NT2/D1 (cell line): ENCODE results near the gene C6orf132.
A peak's percentile ranks its signal among the peaks of the same experiment; 100 is the strongest.

Experiments
- DNase-seq: peaks from one replicate; pipeline ENCODE4 v3.0.0-alpha.2; 2011; ENCODE audit warnings: low read depth, low spot score
- H3K27me3 ChIP-seq: 2 replicates; pipeline ENCODE4 v1.6.0; 2011; ENCODE audit warnings: mild to moderate bottlenecking; ENCODE audit not compliant: insufficient read length, insufficient read depth
- H3K36me3 ChIP-seq: 2 replicates; pipeline ENCODE4 v1.6.1; 2011; ENCODE audit warnings: mild to moderate bottlenecking, low read length, mixed read lengths; ENCODE audit not compliant: insufficient read depth, insufficient read length
- H3K4me1 ChIP-seq: 2 replicates; pipeline ENCODE4 v1.5.1; 2011; ENCODE audit not compliant: insufficient read depth, insufficient read length
- H3K4me3 ChIP-seq: 2 replicates; pipeline ENCODE4 v1.5.1; 2011; ENCODE audit warnings: low read depth; ENCODE audit not compliant: insufficient read length
- H3K9ac ChIP-seq: 2 replicates; pipeline ENCODE4 v1.6.0; 2011; ENCODE audit warnings: low read depth; ENCODE audit not compliant: insufficient read length
- H3K9me3 ChIP-seq: 2 replicates; pipeline ENCODE4 v1.5.1; 2011; ENCODE audit warnings: mild to moderate bottlenecking, low read length; ENCODE audit not compliant: insufficient read depth
- SUZ12 ChIP-seq: IDR thresholded peaks from 2 replicates; pipeline ENCODE4 v1.6.1; 2011; ENCODE audit not compliant: insufficient read length, insufficient read depth; ENCODE audit errors: extremely low read depth
- YY1 ChIP-seq: IDR thresholded peaks from 2 replicates; pipeline ENCODE4 v1.6.1; 2011; ENCODE audit not compliant: insufficient read length, insufficient read depth
- ZNF274 ChIP-seq: IDR thresholded peaks from 2 replicates; pipeline ENCODE4 v1.6.1; 2011; ENCODE audit warnings: mild to moderate bottlenecking, low read depth, low read length

The C6orf132 gene

DNA sequence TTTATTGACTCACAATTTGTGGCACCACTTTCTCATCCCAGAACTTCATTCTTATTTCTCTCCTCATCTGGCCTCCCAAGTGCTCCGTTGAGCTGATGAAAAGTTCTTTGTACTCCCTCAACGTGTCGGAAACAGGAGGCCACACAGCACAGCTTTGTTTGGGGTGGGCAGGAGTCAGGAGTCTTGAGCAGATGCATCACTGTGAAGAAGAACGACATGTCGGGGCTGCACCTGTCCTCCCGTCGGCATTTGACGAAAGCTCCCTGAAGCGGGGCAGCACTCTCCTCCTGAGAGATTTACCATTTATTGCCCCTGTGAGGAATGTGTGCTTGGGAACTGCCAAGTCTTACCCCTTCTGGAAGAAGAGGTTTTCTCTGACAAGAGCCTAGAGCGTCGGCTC is 64.0 kb downstream of the C6orf132 start:
- peaks cover 3% of the 10 kb centered on the region for H3K4me1 ChIP-seq
- no peak for TF ChIP-seq ZNF274
- TF ChIP-seq SUZ12: no peak
- no peak for TF ChIP-seq YY1
- H3K36me3 ChIP-seq: peaks cover 50% of the 10 kb centered on the region
- H3K9me3 ChIP-seq: no peaks in the 10 kb centered on the region
- no peaks in the 10 kb centered on the region for H3K27me3 ChIP-seq
- no peak for DNase-seq
- no peak overlapping the region for H3K9ac ChIP-seq
- no peak overlapping the region for H3K4me3 ChIP-seq

DNA sequence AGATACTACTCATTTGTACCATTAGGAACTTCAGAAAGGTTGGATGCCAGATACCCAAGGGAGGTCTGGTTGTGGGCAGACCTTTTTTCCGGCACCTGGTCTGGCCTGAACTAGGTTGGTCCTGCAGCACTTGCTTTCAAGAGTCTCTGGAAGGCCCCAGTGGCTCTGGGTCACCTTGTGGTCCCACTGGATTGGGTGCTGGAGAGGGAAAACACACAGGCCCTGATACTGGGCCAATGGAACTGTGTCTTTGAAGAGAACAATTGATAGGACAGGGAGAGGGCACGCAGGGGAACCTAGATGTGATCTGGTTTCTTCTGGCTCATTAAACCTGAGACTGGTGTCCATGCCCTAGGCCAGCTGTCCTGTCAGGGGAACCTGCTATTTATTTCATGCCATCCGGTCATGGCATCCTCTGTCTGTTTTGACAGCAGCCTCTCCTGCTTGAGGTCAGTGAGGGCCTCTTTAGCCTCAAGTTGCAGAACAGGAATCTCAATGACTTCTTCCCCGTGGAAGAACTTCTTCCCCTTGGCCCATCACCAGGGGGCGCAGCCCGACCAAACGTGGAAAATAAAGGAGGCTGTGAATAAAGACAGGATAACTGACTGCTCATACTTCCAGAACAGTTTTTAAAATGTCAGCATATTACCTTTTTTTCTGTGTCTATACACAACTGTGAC is 67.1 kb downstream of the C6orf132 start:
- no peak overlapping the region for H3K4me3 ChIP-seq
- peaks cover 3% of the 10 kb centered on the region for H3K4me1 ChIP-seq
- H3K9me3 ChIP-seq: no peaks in the 10 kb centered on the region
- TF ChIP-seq YY1 (no peak), SUZ12 (no peak), ZNF274 (no peak)
- H3K9ac ChIP-seq: no peak overlapping the region
- H3K27me3 ChIP-seq: no peaks in the 10 kb centered on the region
- peaks cover 69% of the 10 kb centered on the region for H3K36me3 ChIP-seq
- DNase-seq: peak; percentile 33

DNA sequence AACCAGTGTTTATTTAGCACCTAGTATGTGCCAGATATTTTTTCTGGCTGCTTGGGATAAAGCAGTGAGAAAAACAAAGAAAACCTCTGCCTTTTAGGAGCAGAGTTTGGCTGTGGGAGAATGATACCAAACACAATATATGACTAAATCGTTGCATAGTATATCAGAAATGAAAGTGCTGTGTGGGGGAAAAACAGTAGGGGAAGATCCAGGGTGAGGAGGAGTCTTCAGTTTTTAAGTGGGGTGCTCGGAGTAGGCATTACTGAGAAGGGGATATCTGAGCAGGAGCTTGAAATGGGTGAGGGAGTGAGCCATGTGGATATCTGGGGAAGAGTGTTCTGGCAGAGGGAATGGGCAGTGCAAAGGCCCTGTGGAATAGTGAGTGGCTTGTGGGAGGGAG is 69.1 kb downstream of the C6orf132 start:
- H3K36me3 ChIP-seq: peaks cover 73% of the 10 kb centered on the region
- no peak overlapping the region for H3K9ac ChIP-seq
- no peak overlapping the region for H3K4me3 ChIP-seq
- peaks cover 3% of the 10 kb centered on the region for H3K4me1 ChIP-seq
- no peaks in the 10 kb centered on the region for H3K9me3 ChIP-seq
- TF ChIP-seq ZNF274 (no peak), SUZ12 (no peak), YY1 (no peak)
- no peaks in the 10 kb centered on the region for H3K27me3 ChIP-seq
- DNase-seq: no peak

DNA sequence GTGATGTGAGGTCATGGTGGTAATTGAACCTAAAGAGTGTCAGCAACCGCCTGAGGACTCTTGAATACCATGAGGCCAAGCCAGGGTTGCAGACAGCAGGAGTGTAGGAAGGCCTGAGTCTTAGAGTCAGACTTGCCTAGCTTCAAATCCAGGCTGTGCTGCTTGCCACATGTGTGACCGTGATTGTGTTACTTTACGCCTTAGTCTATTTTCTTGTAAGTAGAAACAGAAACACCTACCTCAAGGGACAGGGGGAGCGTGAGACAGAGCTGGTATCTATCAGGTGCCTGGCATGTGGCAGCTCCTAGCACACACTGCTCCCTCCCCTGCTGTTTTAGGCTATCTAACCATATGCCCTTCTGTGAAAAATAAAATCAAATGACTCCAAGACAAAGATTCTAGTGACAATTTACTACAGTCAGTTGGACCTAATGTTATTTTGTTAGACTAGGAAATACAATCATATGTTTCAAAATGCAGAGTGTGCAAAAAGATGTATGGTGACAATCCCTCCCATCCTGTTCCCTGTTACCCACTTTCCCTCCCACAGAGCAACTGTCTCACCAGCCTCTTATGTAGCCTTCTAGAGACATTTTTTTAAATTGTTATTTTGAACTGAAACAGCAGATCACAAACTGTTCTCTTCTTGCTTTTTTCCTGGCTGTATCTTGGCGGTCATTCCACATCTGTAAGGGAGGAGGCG is 70.4 kb downstream of the C6orf132 start:
- Histone ChIP-seq H3K27me3 (no peaks in the 10 kb centered on the region), H3K4me3 (no peak overlapping the region), H3K9me3 (no peaks in the 10 kb centered on the region), H3K9ac (no peak overlapping the region), H3K4me1 (peaks cover 3% of the 10 kb centered on the region), H3K36me3 (peaks cover 75% of the 10 kb centered on the region)
- no peak for DNase-seq
- TF ChIP-seq ZNF274 (no peak), YY1 (no peak), SUZ12 (no peak)

DNA sequence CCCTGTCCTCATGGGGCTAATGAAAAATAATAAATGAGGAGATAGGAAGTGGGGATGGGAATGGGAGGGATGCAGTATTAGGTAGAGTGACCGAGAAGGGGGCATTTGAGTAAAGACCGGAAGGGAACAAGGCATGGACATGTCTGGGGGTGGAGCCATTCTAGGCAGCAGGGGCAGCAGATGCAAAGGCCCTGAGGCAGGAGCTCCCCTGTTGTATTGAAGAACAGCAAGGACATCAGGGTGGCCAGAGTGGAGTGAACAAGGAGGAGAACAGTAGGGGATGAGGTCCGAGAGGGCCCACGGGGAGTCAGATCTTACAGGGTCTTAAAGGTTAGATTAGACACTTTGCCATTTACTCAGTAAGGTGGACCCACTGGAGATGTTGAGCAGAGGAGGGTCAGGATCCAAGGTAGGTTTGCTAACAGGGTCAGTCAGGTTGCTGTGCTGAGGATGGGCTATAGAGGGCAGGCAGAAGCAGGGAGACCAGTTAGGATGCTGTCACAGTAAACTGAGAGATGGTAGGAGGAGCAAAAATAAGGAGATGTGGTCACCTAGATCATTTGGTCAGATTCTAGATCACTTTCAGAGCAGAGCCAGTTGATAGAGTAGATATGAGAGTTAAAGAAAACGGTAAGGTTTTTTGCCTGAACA is 73.4 kb downstream of the C6orf132 start:
- Histone ChIP-seq H3K4me3 (no peak overlapping the region), H3K9me3 (no peaks in the 10 kb centered on the region), H3K36me3 (peaks cover 70% of the 10 kb centered on the region), H3K9ac (no peak overlapping the region), H3K27me3 (no peaks in the 10 kb centered on the region), H3K4me1 (no peaks in the 10 kb centered on the region)
- no peak for DNase-seq
- TF ChIP-seq YY1 (no peak), ZNF274 (no peak), SUZ12 (no peak)

DNA sequence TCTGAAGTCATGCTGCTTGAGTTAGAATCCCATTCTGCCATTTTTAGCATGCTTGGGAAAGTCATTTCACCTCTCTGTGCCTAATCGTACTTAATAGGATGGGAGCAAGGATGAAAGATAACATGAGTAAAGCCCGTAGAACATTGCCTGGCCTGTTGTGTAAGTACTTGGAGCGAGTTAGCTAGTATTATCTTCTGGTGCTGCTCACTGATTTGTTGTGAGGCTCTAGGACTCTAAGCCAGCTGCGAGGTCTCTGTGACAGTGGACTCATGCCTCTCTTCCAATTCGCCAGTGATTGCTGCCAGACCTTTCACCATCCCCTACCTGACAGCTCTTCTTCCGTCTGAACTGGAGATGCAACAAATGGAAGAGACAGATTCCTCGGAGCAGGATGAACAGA is 74.2 kb downstream of the C6orf132 start:
- Histone ChIP-seq H3K4me1 (no peaks in the 10 kb centered on the region), H3K36me3 (peaks cover 66% of the 10 kb centered on the region), H3K27me3 (no peaks in the 10 kb centered on the region), H3K4me3 (no peak overlapping the region), H3K9me3 (no peaks in the 10 kb centered on the region), H3K9ac (no peak overlapping the region)
- no peak for DNase-seq
- TF ChIP-seq YY1: no peak
- no peak for TF ChIP-seq SUZ12
- no peak for TF ChIP-seq ZNF274

DNA sequence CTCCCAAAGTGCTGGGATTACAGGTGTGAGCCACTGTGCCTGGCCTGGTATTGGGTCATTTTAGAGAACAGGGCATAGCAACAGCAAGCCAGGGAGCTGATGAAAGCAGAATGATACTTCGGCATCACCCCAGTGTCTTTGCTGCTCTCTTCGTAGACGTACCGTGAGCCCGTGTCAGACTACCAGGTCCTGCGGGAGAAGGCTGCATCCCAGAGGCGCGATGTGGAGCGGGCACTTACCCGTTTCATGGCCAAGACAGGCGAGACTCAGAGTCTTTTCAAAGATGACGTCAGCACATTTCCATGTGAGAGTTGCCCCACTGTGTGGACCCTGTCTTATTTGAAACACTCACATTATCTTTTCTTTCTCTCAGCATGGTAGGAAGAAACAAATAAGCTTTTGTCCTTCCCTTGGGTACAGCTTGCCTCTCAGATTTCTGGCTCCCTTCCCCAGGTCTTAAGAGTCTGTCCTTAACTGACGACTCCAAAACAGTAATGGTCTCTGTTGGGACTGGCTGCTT is 76.2 kb downstream of the C6orf132 start:
- Histone ChIP-seq H3K27me3 (no peaks in the 10 kb centered on the region), H3K4me3 (no peak overlapping the region), H3K9ac (no peak overlapping the region), H3K36me3 (peaks cover 60% of the 10 kb centered on the region), H3K4me1 (no peaks in the 10 kb centered on the region), H3K9me3 (no peaks in the 10 kb centered on the region)
- TF ChIP-seq SUZ12 (no peak), ZNF274 (no peak), YY1 (no peak)
- DNase-seq: no peak
